Keratinocyte (primary cell): ENCODE measurements around the gene GRIA1. TPM values are rescaled to one million over a fixed set of nuclear protein-coding genes. Genes with fewer than 3 reads are reported as not detected.

Experiments used
- DNase-seq: peaks from one replicate; pipeline ENCODE4 v3.0.0-alpha.2; 2011; ENCODE audit warnings: low read depth, missing footprints, low spot score
- FAIRE-seq: peaks from 2 replicates; lab custom pipeline; 2011; peaks lifted over from hg19 to GRCh38; lab: Jason Lieb, UNC
- H2AFZ ChIP-seq: 2 replicates; pipeline ENCODE4 v1.6.0; 2012; ENCODE audit warnings: low read length, control low read depth, inconsistent platforms; ENCODE audit not compliant: control insufficient read depth
- H3K27ac ChIP-seq: 2 replicates; pipeline ENCODE4 v1.5.1; 2011; ENCODE audit warnings: low read length; ENCODE audit not compliant: control insufficient read depth, insufficient read depth
- H3K27me3 ChIP-seq: 3 replicates; pipeline ENCODE4 v1.6.0; 2011; ENCODE audit warnings: low read length; ENCODE audit not compliant: control insufficient read depth, insufficient read depth; ENCODE audit errors: extremely low read depth
- H3K36me3 ChIP-seq, 2 experiments: 2 replicates in 1 of 2; 3 replicates in 1 of 2; pipeline ENCODE4 v1.5.1; 2011; ENCODE audit warnings: low read length in 2 of 2, mild to moderate bottlenecking in 1 of 2; ENCODE audit not compliant: control insufficient read depth in 2 of 2, insufficient read depth in 2 of 2; ENCODE audit errors: extremely low read depth in 1 of 2
- H3K4me1 ChIP-seq: 3 replicates; pipeline ENCODE4 v1.5.1; 2011; ENCODE audit warnings: low read length; ENCODE audit not compliant: control insufficient read depth, insufficient read depth; ENCODE audit errors: extremely low read depth
- H3K4me2 ChIP-seq: 3 replicates; pipeline ENCODE4 v1.6.0; 2011; ENCODE audit warnings: low read depth, low read length; ENCODE audit not compliant: control insufficient read depth, insufficient read depth; ENCODE audit errors: extremely low read depth
- H3K4me3 ChIP-seq, 3 experiments: fragments of 200-600 bp in 1 of 3; sonication (generic) in 1 of 3; 2 replicates in 2 of 3; 3 replicates in 1 of 3; pipeline ENCODE4 v1.5.1; 2011 to 2016; ENCODE audit warnings: low read length in 3 of 3, mild to moderate bottlenecking in 3 of 3, control low read depth in 2 of 3, inconsistent platforms in 1 of 3, low read depth in 1 of 3, mixed read lengths in 1 of 3, mixed run types in 1 of 3, moderate library complexity in 1 of 3; ENCODE audit not compliant: control insufficient read depth in 2 of 3, insufficient read depth in 2 of 3; ENCODE audit errors: extremely low read depth in 1 of 3
- H3K79me2 ChIP-seq: 2 replicates; pipeline ENCODE4 v1.6.0; 2012; ENCODE audit warnings: low read length; ENCODE audit not compliant: control insufficient read depth, insufficient read depth
- H3K9ac ChIP-seq: 3 replicates; pipeline ENCODE4 v1.6.0; 2011; ENCODE audit warnings: low read length; ENCODE audit not compliant: control insufficient read depth, insufficient read depth; ENCODE audit errors: extremely low read depth
- H3K9me1 ChIP-seq: 3 replicates; pipeline ENCODE4 v1.6.0; 2011; ENCODE audit warnings: low read length; ENCODE audit not compliant: control insufficient read depth, insufficient read depth; ENCODE audit errors: extremely low read depth
- H3K9me3 ChIP-seq: 2 replicates; pipeline ENCODE4 v1.5.1; 2012; ENCODE audit warnings: low read depth, low read length; ENCODE audit not compliant: control insufficient read depth
- H4K20me1 ChIP-seq: 3 replicates; pipeline ENCODE4 v1.6.0; 2011; ENCODE audit warnings: low read length; ENCODE audit not compliant: control insufficient read depth, insufficient read depth; ENCODE audit errors: extremely low read depth
- EZH2 ChIP-seq: IDR thresholded peaks from one replicate; pipeline ENCODE4 v1.6.1; 2012; ENCODE audit warnings: inconsistent platforms, mild to moderate bottlenecking, low read length, moderate library complexity
- dilution Hi-C: fragments of 300-500 bp; cut with MboI; formaldehyde crosslinking; loops from one replicate; pipeline ENCODE4 v1.7.0; 2020; ENCODE audit warnings: low sequenced_read_pairs; ENCODE audit not compliant: extremely low pct_ligation_motif_present
- polyA plus RNA-seq, 5 experiments: library from polyadenylated mRNA; depleted of rRNA in 3 of 5; stranded (reverse) in 3 of 5; stranded (forward) in 1 of 5; unstranded in 1 of 5; fragments of >200 nt; gene quantifications; 1 replicate in 1 of 5; 2 replicates in 3 of 5; 3 replicates in 1 of 5; pipeline versions ENCODE4 v1.2.1 to v1.2.3, GENCODE V29; 2011 to 2012; ENCODE audit warnings: missing spikeins in 2 of 5, low read depth in 1 of 5, low replicate concordance in 1 of 5
- TF ChIP-seq, protein P1 (sequence below), 3 experiments: IDR thresholded peaks in 1 of 3; conservative IDR thresholded peaks in 1 of 3; optimal IDR thresholded peaks in 1 of 3; 2 replicates in 2 of 3; 3 replicates in 1 of 3; pipeline versions ENCODE3 to v1.5.1; 2011; ENCODE audit warnings: low read length in 3 of 3, mild to moderate bottlenecking in 3 of 3, moderate library complexity in 2 of 3, control low read depth in 1 of 3, inconsistent platforms in 1 of 3; ENCODE audit not compliant: insufficient read depth in 2 of 3; ENCODE audit errors: extremely low read depth in 1 of 3

GRIA1 gene
- polyA plus RNA-seq, 1 donor (not counting 4 experiments of a cell fraction or from before 2014, with no cell fraction given) = not detected

- H3K4me3 ChIP-seq = no peak overlapping the region
- H3K36me3 ChIP-seq = no peaks in the 10 kb centered on the region
- H3K9me3 ChIP-seq = no peaks in the 10 kb centered on the region
- no peak overlapping the region for H3K27ac ChIP-seq
- no peak for FAIRE-seq
- H3K4me1 ChIP-seq = no peaks in the 10 kb centered on the region
- no peaks in the 10 kb centered on the region for H3K27me3 ChIP-seq
- H3K9me1 ChIP-seq = no peaks in the 10 kb centered on the region
- no peak for DNase-seq
- no peak for TF ChIP-seq EZH2
- TF ChIP-seq, protein P1, sequence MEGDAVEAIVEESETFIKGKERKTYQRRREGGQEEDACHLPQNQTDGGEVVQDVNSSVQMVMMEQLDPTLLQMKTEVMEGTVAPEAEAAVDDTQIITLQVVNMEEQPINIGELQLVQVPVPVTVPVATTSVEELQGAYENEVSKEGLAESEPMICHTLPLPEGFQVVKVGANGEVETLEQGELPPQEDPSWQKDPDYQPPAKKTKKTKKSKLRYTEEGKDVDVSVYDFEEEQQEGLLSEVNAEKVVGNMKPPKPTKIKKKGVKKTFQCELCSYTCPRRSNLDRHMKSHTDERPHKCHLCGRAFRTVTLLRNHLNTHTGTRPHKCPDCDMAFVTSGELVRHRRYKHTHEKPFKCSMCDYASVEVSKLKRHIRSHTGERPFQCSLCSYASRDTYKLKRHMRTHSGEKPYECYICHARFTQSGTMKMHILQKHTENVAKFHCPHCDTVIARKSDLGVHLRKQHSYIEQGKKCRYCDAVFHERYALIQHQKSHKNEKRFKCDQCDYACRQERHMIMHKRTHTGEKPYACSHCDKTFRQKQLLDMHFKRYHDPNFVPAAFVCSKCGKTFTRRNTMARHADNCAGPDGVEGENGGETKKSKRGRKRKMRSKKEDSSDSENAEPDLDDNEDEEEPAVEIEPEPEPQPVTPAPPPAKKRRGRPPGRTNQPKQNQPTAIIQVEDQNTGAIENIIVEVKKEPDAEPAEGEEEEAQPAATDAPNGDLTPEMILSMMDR (optimal IDR thresholded peaks at IDR 0.05 in 1 of 3, IDR thresholded peaks at IDR 0.05 in 1 of 3, conservative IDR thresholded peaks at IDR 0.05 in 1 of 3; ENCODE audit: extremely low read depth in 1 of 3, insufficient read depth in 2 of 3, low read length in 3 of 3) = no peak
- H3K9ac ChIP-seq = no peak overlapping the region
- no peak overlapping the region for H3K4me2 ChIP-seq
- H2AFZ ChIP-seq = no peak overlapping the region
- no peaks in the 10 kb centered on the region for H3K79me2 ChIP-seq
- dilution Hi-C loops = no loop called here
- no peaks in the 10 kb centered on the region for H4K20me1 ChIP-seq
Measured at GRCh38 chr5:153470736-153471135, 19.7 kb upstream of the GRIA1 start.

DNA sequence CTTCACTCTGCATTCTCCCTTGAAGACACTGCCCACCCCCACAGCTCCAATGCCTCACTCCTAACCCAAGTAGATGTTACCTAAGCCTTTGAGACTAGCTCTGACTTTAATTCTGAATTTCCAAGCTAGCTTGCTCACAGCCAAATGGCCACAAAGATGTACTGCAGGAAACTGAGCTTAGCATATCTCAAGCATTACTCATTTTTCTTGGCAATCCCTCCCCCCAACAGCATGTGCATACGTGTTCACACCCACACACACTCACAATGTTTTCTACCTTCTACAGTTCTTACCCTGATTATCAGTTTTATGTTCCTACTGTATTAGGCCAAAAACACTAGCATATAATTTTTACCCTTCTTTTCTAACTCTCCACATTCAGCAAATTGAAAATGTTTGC lies 13.7 kb upstream of the GRIA1 start:
- TF ChIP-seq, protein P1 (optimal IDR thresholded peaks at IDR 0.05 in 1 of 3, IDR thresholded peaks at IDR 0.05 in 1 of 3, conservative IDR thresholded peaks at IDR 0.05 in 1 of 3; ENCODE audit: extremely low read depth in 1 of 3, insufficient read depth in 2 of 3, low read length in 3 of 3) = peak; percentile 39 to 53 (median 41)
- no peak for TF ChIP-seq EZH2
- Histone ChIP-seq H4K20me1 (no peaks in the 10 kb centered on the region), H3K27me3 (no peaks in the 10 kb centered on the region), H3K9ac (no peak overlapping the region), H3K9me3 (no peaks in the 10 kb centered on the region), H2AFZ (peak overlapping the region; percentile 59), H3K4me2 (peak overlapping the region; percentile 52), H3K79me2 (no peaks in the 10 kb centered on the region), H3K9me1 (no peaks in the 10 kb centered on the region), H3K4me1 (peaks cover 14% of the 10 kb centered on the region), H3K4me3 (no peak overlapping the region), H3K27ac (no peak overlapping the region), H3K36me3 (no peaks in the 10 kb centered on the region)
- peak; percentile 60 for DNase-seq
- dilution Hi-C loops = no loop called here
- peak; percentile 100 for FAIRE-seq
